ENCODE data around the gene RAB1A. TPM values are rescaled to one million over a fixed set of nuclear protein-coding genes. Genes with fewer than 3 reads are reported as not detected.

The RAB1A gene
- total RNA-seq, 1 experiment from 2014 or later = 76.9 TPM

- DNase-seq = peak; percentile 15
- no peak overlapping the region for H3K4me3 ChIP-seq (ENCODE audit: insufficient read depth, low read depth, low read length)
Measured at GRCh38 chr2:65067806-65068553, 61.9 kb downstream of the RAB1A start.

GRCh38 chr2:65064728-65065552 is 65.0 kb downstream of the RAB1A start:
- DNase-seq = peak; percentile 65
- Histone ChIP-seq H3K4me3 (ENCODE audit: insufficient read depth, low read depth, low read length) (no peak overlapping the region), H3K27me3 (ENCODE audit: control insufficient read depth, insufficient read depth, low read length) (no peaks in the 10 kb centered on the region), H3K36me3 (replicated peaks; ENCODE audit: control insufficient read depth, insufficient read depth, low read length) (peaks cover 2% of the 10 kb centered on the region)

More at GRCh38 chr2:65067806-65068553, 61.9 kb downstream of the RAB1A start:
- H3K27me3 ChIP-seq (ENCODE audit: control insufficient read depth, insufficient read depth, low read length) = no peaks in the 10 kb centered on the region
- H3K36me3 ChIP-seq (replicated peaks; ENCODE audit: control insufficient read depth, insufficient read depth, low read length) = peaks cover 23% of the 10 kb centered on the region

GRCh38 chr2:65062843-65063825 is 66.8 kb downstream of the RAB1A start:
- H3K27me3 ChIP-seq (ENCODE audit: control insufficient read depth, insufficient read depth, low read length) = no peaks in the 10 kb centered on the region
- peak; percentile 10 for DNase-seq
- H3K36me3 ChIP-seq (replicated peaks; ENCODE audit: control insufficient read depth, insufficient read depth, low read length) = no peaks in the 10 kb centered on the region; the same call in 1 of the 2 replicates

GRCh38 chr2:65061910-65062339 is 68.0 kb downstream of the RAB1A start:
- Histone ChIP-seq H3K27me3 (ENCODE audit: control insufficient read depth, insufficient read depth, low read length) (peaks cover 2% of the 10 kb centered on the region; the same call in 1 of the 2 replicates), H3K4me3 (ENCODE audit: insufficient read depth, low read depth, low read length) (no peak overlapping the region), H3K36me3 (replicated peaks; ENCODE audit: control insufficient read depth, insufficient read depth, low read length) (no peaks in the 10 kb centered on the region)
- DNase-seq = peak; percentile 8

More at GRCh38 chr2:65062843-65063825, 66.8 kb downstream of the RAB1A start:
- H3K4me3 ChIP-seq (ENCODE audit: insufficient read depth, low read depth, low read length) = no peak overlapping the region

DNA sequence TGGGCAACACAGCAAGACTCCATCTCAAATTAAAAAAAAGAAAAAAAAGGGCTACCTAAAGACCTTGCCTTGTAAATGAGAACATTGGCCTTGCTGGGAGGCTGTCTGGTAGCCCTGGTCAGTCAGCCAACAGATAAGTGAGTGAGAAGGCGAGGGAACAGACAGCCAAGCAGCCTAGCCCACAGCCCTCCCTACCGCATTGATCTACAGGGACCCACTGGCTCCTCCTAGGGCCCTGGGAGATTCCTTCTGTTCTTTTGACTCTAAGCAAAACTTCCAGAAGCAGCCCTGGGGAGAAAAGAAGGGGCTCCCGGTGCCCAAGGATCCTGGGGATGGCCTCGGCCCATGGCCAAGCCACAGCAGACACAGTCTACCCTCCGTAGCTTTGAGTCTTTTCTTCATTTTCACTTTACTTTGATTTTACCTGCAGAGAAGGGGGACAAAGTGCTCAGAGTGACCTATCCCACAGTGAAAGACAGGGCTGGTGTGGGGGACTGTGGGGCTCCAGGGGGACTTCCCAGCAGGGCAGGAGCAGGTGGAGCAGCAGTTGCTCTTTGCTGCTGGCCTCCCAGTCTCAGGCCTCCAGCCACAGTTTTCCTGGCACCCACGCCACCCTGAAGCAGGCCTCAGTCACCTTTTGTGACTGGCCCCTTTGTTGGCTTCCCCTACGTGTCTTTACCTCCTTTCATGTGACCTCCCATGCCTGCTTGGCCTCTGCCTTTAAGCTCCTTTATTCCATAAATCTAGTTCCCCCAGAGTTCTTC is 68.6 kb downstream of the RAB1A start:
- no peak overlapping the region for H3K4me3 ChIP-seq (ENCODE audit: insufficient read depth, low read depth, low read length)
- peaks cover 2% of the 10 kb centered on the region; the same call in 1 of the 2 replicates for H3K27me3 ChIP-seq (ENCODE audit: control insufficient read depth, insufficient read depth, low read length)
- DNase-seq = peak; percentile 53
- H3K36me3 ChIP-seq (replicated peaks; ENCODE audit: control insufficient read depth, insufficient read depth, low read length) = no peaks in the 10 kb centered on the region

DNA sequence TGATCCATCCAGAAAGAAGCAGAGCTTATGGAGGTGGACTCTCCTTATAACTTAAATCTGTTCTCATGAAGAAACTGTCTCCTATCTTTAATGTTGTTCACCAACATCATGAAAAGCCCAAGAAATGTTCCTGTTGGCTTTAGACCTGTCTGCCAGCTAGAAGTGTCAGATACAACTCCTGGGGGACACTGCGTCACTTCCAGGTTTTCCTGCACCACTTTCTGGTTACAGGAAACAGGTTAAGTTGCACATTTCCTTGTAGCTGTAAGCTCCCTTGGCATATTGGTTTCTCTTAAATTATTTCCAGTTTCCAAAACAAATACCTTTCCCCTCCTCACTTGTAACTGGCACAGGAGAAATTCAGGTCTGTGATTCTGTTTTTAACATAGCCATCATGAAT is 70.8 kb downstream of the RAB1A start:
- Histone ChIP-seq H3K4me3 (ENCODE audit: insufficient read depth, low read depth, low read length) (no peak overlapping the region), H3K36me3 (replicated peaks; ENCODE audit: control insufficient read depth, insufficient read depth, low read length) (no peaks in the 10 kb centered on the region), H3K27me3 (ENCODE audit: control insufficient read depth, insufficient read depth, low read length) (peaks cover 2% of the 10 kb centered on the region; the same call in 1 of the 2 replicates)
- no peak for DNase-seq

GRCh38 chr2:65057391-65058052 is 72.4 kb downstream of the RAB1A start:
- H3K4me3 ChIP-seq (ENCODE audit: insufficient read depth, low read depth, low read length) = peak overlapping the region; percentile 73
- DNase-seq = peak; percentile 17
- H3K36me3 ChIP-seq (replicated peaks; ENCODE audit: control insufficient read depth, insufficient read depth, low read length) = no peaks in the 10 kb centered on the region
- H3K27me3 ChIP-seq (ENCODE audit: control insufficient read depth, insufficient read depth, low read length) = peaks cover 2% of the 10 kb centered on the region; the same call in 1 of the 2 replicates

- Histone ChIP-seq H3K36me3 (replicated peaks; ENCODE audit: control insufficient read depth, insufficient read depth, low read length) (no peaks in the 10 kb centered on the region), H3K27me3 (ENCODE audit: control insufficient read depth, insufficient read depth, low read length) (peaks cover 2% of the 10 kb centered on the region; the same call in 1 of the 2 replicates), H3K4me3 (ENCODE audit: insufficient read depth, low read depth, low read length) (peak overlapping the region; percentile 73)
- DNase-seq = no peak
Measured at GRCh38 chr2:65057054-65057375, 72.9 kb downstream of the RAB1A start.

- peak within 1 kb of the TSS; percentile 73 for H3K4me3 ChIP-seq (ENCODE audit: insufficient read depth, low read depth, low read length)
- H3K27me3 ChIP-seq (ENCODE audit: control insufficient read depth, insufficient read depth, low read length) = peaks cover 2% of the 10 kb centered on the region; the same call in 1 of the 2 replicates
- no peaks in the 10 kb centered on the region for H3K36me3 ChIP-seq (replicated peaks; ENCODE audit: control insufficient read depth, insufficient read depth, low read length)
- peak; percentile 97 for DNase-seq
Measured at GRCh38 chr2:65056215-65057053, 73.5 kb downstream of the RAB1A start, which contains the start of gene CEP68. TSS of gene CEP68 (plus strand) at chr2:65056416. CDS start at chr2:65069445, 13,029 bp downstream.

GRCh38 chr2:65055422-65056214 is 74.3 kb downstream of the RAB1A start:
- H3K4me3 ChIP-seq (ENCODE audit: insufficient read depth, low read depth, low read length) = peak overlapping the region; percentile 73
- no peak for DNase-seq
- H3K36me3 ChIP-seq (replicated peaks; ENCODE audit: control insufficient read depth, insufficient read depth, low read length) = no peaks in the 10 kb centered on the region
- peaks cover 2% of the 10 kb centered on the region; the same call in 1 of the 2 replicates for H3K27me3 ChIP-seq (ENCODE audit: control insufficient read depth, insufficient read depth, low read length)

DNA sequence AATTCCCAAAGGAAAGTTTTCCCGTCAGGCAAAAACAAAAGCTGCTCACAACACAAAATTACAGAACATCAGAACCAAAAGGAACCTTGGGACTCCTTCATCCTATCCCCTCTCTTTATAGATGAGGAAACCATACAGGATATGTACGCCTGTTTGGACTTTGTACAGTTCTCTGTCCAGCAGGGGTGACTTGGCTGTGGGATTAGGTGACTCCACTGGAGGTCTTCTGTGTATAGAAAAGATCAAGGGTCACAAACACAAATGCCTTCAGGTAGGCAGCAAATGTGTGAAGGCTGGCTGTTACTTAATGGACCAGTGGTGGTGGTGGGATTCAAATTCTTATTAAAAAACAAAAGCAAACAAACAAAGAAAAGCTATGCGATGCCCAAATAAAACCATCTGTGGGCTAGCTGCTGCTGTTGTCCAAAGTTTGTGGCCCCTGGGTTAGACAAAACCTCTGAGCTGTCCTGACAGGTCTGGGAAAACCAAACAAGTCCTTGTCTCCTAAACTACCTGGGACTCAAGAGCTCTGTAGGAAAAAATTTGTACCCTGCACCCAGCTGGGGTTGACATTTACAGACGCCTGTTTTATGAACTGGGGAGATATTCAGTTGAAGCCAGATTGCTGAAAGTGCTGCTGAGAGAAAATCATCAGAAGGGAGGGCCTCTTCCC is 75.0 kb downstream of the RAB1A start:
- H3K36me3 ChIP-seq (replicated peaks; ENCODE audit: control insufficient read depth, insufficient read depth, low read length) = no peaks in the 10 kb centered on the region
- H3K4me3 ChIP-seq (ENCODE audit: insufficient read depth, low read depth, low read length) = no peak overlapping the region; the same call in 1 of the 2 replicates
- DNase-seq = peak; percentile 15
- H3K27me3 ChIP-seq (ENCODE audit: control insufficient read depth, insufficient read depth, low read length) = peaks cover 2% of the 10 kb centered on the region; the same call in 1 of the 2 replicates
